Non-pigmented ciliary epithelial cell (primary cell): Measurements from ENCODE around the gene WNT11.

Source experiments
- DNase-seq: peaks from one replicate; pipeline ENCODE4 v3.0.0-alpha.2; 2010; ENCODE audit warnings: low read depth

The WNT11 gene

DNA sequence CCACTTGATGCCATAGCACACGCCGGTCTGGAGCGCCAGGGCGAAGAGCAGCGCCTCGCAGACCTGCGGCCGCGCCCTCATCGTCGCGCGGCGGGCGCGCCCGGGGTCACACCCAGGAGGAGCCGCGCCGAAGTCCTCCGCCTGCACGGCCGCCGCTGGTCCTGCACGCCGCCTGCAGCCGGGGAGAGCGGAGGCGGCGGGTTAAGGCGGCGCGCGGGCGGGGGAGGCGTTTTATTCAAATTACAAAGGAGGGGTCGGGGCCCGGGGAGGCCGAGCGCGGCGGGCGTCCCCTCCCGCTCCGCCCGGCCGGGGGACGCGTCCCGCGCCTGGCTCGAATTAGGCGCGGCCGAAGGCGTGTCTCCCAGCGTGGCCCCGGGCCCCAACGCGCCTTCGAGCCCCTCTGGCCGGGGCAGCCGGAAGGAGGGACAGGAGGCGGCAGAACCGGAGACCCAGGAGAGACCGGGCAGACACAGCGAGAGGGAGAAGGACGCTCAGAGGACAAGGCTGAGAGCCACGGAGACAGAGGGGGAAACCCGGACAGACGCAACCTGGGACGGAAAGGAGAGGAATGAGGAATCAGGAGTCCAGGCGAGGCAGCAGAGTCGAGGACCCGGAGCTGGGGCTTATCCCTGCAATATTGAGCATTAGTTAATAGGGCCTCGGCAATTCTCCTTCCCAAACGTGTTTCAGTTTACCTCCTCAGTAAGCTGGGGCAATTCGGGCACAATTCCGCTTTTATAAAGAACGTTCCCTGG lies at the start of gene WNT11:
Gene WNT11 (minus strand): TSS at position 176 of the 755 bp plus-strand sequence. CDS start 95 bp downstream, at position 81.
- DNase-seq: no peak

DNA sequence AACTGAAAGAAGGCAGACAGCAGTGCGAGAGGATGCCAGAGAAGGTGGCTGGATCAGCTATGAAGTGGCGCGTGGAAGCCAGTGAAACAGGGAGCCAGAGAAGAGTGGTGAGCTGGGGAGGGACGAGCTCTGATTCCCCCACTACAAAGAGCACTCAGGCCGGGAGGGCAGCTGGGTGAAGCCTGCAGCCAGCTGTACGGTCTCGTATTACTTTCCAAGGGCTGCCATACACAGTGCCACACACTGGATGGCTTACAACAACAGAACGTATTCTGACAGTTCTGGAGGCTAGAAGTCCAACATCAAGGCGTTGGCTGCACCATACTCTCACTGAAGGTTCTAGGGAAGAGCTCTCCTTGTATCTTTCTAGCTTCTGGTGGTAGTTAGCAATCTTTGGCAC lies 47.1 kb upstream of the WNT11 start:
- no peak for DNase-seq

- no peak for DNase-seq
Measured at GRCh38 chr11:76252631-76253070, 46.3 kb upstream of the WNT11 start.

GRCh38 chr11:76251576-76251975 lies 45.3 kb upstream of the WNT11 start:
- DNase-seq: no peak

- no peak for DNase-seq
Measured at GRCh38 chr11:76251226-76251575, 44.9 kb upstream of the WNT11 start.

GRCh38 chr11:76250520-76251225 lies 44.4 kb upstream of the WNT11 start:
- no peak for DNase-seq

GRCh38 chr11:76249195-76249741 lies 43.0 kb upstream of the WNT11 start:
- DNase-seq: no peak

GRCh38 chr11:76248210-76248609 lies 41.9 kb upstream of the WNT11 start:
- DNase-seq: no peak

DNA sequence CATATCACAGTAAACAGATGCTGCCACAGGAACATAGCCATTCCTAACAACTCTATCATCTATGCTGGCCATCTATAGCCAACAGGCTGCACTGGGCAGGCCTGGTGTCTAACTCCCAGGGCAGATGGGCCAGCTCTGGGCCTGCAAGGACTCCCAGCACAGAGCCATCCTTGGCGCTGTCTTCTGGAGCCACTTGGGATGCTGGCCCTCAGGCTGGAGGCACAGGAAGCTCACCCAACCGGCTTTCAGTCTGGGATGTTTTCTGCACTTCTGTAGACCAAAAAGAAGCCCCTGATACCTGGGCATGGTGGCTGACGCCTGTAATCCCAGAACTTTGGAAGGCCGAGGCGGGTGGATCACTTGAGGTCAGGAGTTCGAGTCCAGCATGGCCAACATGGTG lies 40.8 kb upstream of the WNT11 start:
- no peak for DNase-seq

DNA sequence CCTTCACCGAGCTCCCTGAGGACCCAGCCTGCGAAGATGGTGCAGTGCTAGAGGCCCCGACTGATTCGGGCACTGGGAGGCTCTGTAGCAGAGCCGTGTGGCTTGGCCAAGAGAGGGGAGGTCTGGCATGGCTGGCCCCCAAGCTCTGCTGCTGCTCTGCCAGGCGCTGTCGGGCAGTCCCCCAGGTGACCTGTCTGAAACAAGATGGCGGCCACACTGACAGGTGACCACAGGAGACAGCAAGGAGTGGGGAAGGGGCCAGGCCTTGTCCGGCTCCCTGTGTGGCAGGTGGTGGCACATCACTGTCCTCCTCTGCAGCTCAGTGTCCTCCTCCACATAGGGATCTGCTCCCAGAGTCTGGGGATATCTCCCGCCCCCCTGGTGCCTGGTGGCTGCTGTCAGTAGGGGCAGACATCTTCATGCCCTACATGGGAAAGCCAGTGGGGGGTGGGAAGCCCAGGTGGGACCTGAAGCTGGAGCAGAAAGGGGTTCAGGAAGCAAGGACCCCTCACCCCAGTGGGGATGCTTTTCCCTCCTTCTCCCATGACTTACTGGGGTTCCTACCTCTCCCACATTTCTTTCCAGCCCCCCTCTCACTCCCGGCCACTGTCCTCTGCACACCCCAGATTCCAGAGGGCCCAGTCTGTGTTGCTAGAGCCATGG lies 40.1 kb upstream of the WNT11 start:
- no peak for DNase-seq

- DNase-seq: no peak
Measured at GRCh38 chr11:76245720-76246119, 39.4 kb upstream of the WNT11 start.

DNA sequence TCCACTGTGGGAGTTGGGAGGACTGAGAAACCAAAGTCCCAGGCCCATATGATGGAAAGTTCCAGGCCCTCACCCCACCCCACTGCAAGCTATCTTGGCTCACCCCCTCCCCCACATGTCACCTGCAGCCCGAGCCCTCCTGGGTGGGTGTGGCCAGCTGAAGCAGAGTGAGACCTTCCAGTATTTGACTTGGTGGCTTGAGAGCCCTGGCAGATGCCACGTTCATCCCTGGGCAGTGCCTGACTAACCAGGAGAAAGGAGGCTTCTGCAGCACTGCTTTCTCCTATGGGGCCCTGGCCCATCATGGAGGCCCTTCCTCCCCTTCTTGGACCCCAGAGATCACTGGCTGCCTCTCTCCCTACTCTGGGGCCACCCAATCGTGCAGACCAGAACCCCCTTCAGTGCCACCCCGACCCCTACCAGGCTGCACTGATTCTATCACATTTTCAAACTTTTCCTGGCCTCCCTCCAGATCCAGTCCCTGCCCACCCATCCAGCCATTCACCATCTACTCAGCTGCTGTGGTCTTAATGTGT lies 38.1 kb upstream of the WNT11 start:
- DNase-seq: no peak

GRCh38 chr11:76243957-76244285 lies 37.6 kb upstream of the WNT11 start:
- DNase-seq: no peak

- DNase-seq: no peak
Measured at GRCh38 chr11:76243193-76243956, 37.1 kb upstream of the WNT11 start.

GRCh38 chr11:76242004-76242779 lies 35.9 kb upstream of the WNT11 start:
- DNase-seq: no peak

DNA sequence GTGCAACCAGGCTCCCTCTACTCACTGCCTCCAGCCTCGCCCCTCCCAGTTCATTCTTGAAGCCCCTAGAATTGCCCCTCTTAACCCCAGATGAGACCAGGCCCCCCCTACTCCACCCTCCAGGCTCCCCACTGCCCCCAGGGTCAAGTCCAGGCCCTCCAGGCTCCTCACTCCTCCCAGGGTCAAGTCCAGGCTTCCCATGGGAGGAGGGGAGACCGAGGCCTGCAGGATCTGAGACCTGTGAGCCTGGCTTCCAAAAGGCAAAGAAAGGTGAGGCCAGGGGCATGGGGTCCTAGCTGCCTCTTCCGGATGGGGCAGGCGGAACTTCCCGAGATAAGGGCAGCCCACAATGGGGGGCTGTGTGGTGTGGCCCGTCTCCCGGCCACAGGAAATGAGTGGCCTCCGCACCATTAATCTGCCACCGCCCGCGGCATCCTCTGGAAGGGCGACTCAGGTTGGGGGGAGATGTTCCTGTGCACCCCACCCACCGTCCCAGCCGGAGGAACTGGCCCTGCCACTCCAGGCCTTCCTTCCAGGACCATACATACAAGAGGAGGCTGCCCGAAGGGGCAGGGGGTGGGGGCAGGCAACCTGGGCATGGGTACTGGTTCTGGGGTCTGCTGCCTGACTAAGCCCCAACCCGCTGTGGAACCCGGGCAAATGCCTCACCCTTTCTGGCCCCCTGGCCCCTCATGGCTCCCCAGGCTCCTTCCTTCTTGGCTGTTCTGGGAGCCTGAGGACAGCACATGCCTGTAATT lies 35.1 kb upstream of the WNT11 start:
- DNase-seq: no peak

DNA sequence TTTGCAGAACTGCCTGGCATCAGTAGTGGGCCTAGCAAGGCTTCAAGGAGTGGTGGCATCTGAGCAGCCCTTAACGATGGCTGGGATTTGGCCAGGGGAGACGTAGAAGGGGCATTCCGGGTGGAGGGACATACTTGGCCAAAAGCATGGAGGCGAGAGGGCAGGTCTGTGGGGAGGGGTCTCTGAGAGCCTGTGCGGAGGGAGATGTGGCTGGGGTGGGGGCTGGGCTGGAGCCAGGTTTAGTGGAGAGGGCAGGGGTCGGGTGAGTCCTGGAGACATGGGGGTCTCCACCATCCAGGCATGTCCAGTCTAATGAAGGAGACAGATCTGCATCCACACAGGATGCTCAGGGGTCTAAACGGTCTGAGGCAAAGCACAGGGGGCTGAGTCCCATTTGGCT lies 34.4 kb upstream of the WNT11 start:
- DNase-seq: no peak

DNA sequence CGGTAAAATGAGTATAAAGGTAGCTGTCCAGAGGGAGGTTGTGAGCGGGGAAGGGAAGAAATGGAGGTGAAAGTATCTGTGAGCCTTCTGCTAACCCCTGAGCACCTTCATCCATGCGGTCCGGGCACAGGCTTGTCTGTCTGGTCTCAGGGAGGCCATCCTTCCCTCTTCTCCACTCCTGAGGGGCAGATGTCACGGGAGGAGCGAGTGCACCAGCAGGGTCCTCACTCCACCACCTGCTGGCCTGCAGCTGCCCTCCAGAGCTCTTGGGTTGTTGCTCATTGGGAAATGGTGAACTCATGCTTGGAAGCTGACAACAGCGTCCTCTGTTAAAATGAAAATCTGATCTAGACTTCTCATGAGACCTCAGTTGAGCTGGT lies 33.8 kb upstream of the WNT11 start:
- no peak for DNase-seq

DNA sequence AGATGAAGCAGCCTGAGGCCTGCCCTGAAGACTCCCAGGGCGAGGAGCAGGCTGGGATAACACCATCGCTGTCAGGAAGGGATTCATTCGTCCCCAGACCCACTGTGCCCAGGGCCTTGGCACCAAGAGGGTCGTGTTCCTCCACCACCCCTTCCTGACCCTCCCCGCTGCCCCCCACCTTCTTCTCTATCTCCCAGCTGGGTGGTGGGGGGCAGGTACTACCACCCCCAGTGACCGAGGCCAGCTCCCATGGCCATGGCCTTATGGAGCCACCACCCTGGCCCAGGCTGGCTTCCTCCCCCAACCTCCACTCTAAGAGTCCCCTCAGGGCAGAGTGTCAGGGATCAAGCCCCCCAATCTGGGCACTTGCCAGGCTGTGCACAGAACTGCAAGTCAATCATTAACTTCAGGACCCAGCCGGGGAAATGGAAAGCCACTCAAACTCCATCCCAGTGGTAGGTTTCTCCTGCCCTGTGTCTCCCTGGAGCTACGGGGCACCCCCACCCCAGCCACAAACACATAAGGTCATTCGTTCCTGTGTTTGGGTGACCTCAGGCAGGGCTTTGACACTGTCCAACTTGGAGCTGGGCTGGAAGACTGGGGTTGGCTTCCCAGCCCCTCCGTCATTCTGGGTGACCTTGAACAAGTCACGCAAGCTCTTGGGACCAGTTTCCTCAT lies 33.3 kb upstream of the WNT11 start:
- DNase-seq: no peak

DNA sequence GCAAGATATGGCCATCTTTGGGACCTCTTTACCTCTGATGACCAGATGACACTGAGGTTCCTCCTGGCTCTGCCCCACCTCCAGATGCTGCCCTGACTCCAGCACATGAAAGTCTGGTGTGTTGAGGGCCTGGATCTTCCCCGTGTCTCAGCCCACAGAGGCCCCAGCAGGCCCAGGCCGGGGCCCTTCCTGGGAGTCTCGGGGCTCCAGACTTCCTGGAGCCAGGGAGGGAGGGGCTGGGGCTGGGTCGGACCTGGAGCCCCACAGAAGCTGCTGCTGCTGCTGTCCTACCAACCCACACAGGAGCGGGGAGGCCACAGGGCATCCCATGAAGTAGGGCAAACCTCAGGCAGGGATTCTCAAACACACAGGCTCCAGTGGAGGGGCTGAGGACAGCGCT lies 32.2 kb upstream of the WNT11 start:
- no peak for DNase-seq
